Left kidney (tissue), 2 donors: ENCODE results near the gene PCDHB1. TPM values are rescaled to one million over a fixed set of nuclear protein-coding genes. Genes with fewer than 3 reads are reported as not detected.
"Not testable (repeated sequence)": the region's sequence is repeated elsewhere in the genome, so short reads cannot be mapped to it uniquely, and the experiment has no call there.

Source experiments
- DNase-seq: peaks from one replicate; pipeline ENCODE4 v3.0.0-alpha.2; 2013
- polyA plus RNA-seq: library from polyadenylated mRNA; unstranded; fragments of 120-200 nt; gene quantifications from one replicate; pipeline ENCODE4 v1.2.1, GENCODE V29; 2013; ENCODE audit not compliant: insufficient read length

PCDHB1 gene
- polyA plus RNA-seq, 1 donor = 0.13 TPM

DNA sequence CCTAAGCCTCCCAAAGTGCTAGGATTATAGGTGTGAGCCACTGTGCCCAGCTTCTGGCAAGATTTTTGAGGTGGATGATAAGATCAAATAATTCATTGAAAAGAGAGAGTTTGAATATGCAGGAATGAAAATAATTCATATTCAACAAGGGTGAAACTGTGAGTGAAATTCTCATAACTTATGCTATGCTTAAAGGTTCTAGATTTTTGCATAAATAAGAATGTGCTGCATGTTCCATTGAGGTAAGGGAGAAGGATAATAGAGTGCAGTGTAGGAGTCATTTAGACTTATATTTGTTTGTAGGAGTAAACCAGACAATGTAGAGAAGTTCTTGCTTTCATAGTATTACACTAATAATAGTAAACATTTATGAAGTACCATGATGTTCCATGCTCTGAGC lies 31.1 kb downstream of the PCDHB1 start:
- no peak for DNase-seq

- peak; percentile 34 for DNase-seq
Observed at GRCh38 chr5:141084487-141084989, 33.4 kb downstream of the PCDHB1 start.

- DNase-seq = peak; percentile 13
Observed at GRCh38 chr5:141094481-141095262, 43.5 kb downstream of the PCDHB1 start, which contains the start of gene PCDHB2. Gene PCDHB2, plus strand, starts transcription at chr5:141094615. Its CDS starts 176 bp downstream, at chr5:141094791.

DNA sequence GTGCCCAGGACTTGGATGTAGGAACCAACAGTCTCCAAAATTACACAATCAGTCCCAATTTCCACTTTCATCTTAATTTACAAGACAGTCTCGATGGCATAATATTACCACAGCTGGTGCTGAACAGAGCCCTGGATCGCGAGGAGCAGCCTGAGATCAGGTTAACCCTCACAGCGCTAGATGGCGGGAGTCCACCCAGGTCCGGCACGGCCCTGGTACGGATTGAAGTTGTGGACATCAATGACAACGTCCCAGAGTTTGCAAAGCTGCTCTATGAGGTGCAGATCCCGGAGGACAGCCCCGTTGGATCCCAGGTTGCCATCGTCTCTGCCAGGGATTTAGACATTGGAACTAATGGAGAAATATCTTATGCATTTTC lies 44.1 kb downstream of the PCDHB1 start:
- DNase-seq = no peak

DNA sequence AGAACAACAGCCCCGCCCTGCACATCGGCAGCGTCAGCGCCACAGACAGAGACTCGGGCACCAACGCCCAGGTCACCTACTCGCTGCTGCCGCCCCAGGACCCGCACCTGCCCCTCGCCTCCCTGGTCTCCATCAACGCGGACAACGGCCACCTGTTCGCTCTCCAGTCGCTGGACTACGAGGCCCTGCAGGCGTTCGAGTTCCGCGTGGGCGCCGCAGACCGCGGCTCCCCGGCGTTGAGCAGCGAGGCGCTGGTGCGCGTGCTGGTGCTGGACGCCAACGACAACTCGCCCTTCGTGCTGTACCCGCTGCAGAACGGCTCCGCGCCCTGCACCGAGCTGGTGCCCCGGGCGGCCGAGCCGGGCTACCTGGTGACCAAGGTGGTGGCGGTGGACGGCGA lies 45.0 kb downstream of the PCDHB1 start:
- DNase-seq = not testable (repeated sequence)

DNA sequence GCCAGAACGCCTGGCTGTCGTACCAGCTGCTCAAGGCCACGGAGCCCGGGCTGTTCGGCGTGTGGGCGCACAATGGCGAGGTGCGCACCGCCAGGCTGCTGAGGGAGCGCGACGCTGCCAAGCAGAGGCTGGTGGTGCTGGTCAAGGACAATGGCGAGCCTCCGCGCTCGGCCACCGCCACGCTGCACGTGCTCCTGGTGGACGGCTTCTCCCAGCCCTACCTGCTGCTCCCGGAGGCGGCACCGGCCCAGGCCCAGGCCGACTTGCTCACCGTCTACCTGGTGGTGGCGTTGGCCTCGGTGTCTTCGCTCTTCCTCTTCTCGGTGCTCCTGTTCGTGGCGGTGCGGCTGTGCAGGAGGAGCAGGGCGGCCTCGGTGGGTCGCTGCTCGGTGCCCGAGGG lies 45.4 kb downstream of the PCDHB1 start:
- DNase-seq = not testable (repeated sequence)

DNA sequence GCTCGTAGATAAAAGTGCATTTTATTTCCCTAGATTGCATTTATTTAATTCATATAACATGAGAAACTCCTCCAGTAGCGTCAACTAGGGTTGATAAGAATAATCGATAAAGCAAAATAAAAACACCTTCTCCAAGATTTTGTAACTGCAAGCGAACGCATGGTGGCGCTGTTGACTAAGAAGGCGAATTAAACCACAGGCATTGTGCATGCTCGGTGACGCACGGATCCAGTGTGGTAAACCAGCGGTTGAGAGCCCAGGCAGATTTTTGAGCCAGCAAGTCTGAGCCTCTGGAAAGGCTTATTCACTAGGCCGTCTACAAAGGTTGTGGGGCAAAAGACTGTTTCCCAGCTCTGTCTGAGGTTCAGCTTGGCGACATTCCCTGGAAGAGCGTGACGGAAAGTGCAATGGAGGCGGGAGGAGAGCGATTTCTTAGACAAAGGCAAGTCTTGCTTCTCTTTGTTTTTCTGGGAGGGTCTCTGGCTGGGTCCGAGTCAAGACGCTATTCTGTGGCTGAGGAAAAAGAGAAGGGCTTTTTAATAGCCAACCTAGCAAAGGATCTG lies 49.1 kb downstream of the PCDHB1 start, which contains the start of gene PCDHB3:
TSS of gene PCDHB3 (plus strand) at position 231 of the 563 bp plus-strand sequence. CDS start at position 408, 177 bp downstream.
- peak; percentile 34 for DNase-seq

- DNase-seq = no peak
Observed at GRCh38 chr5:141101059-141101458, 49.9 kb downstream of the PCDHB1 start.

DNA sequence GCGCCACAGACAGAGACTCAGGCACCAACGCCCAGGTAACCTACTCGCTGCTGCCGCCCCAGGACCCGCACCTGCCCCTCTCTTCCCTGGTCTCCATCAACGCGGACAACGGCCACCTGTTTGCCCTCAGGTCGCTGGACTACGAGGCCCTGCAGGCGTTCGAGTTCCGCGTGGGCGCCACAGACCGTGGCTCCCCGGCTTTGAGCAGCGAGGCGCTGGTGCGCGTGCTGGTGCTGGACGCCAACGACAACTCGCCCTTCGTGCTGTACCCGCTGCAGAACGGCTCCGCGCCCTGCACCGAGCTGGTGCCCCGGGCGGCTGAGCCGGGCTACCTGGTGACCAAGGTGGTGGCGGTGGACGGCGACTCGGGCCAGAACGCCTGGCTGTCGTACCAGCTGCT lies 50.9 kb downstream of the PCDHB1 start:
- not testable (repeated sequence) for DNase-seq

- DNase-seq = not testable (repeated sequence)
Observed at GRCh38 chr5:141102471-141102870, 51.3 kb downstream of the PCDHB1 start.

DNA sequence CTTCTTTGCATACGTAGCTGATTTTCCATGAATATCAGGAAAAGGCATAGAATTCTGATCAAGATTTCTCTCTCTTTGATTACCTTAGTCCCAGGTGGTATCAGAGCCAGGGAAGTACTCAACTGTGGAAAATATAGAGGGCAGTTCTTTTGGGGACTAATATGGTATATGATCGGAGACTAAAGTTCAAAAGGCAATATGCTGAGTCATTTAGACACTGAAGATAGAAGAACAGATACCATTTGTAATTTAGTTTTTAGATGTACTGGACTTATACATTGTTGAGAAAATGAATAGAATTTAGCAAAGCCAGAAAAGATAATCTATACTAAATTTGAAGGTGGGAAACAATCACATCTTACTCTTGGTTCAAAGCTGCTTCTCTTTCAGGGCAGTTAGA lies 54.2 kb downstream of the PCDHB1 start:
- DNase-seq = no peak

Other genes with a start within 250 kb of the PCDHB1 start
- gene PCDHA4, start 244.3 kb upstream of the PCDHB1 start, polyA plus RNA-seq = 1.00 TPM
- gene PCDHA5, start 229.8 kb upstream of the PCDHB1 start, polyA plus RNA-seq = 0.18 TPM
- gene PCDHA6, start 223.4 kb upstream of the PCDHB1 start, polyA plus RNA-seq = 0.38 TPM
- 0.35 TPM for gene PCDHA7, start 217.1 kb upstream of the PCDHB1 start, polyA plus RNA-seq
- 0.17 TPM for gene PCDHA8, start 210.2 kb upstream of the PCDHB1 start, polyA plus RNA-seq
- 0.03 TPM for gene PCDHA9, start 203.0 kb upstream of the PCDHB1 start, polyA plus RNA-seq
- 0.62 TPM for gene PCDHA10, start 195.5 kb upstream of the PCDHB1 start, polyA plus RNA-seq
- gene PCDHA11, start 182.4 kb upstream of the PCDHB1 start, polyA plus RNA-seq = 0.52 TPM
- 0.23 TPM for gene PCDHA12, start 176.1 kb upstream of the PCDHB1 start, polyA plus RNA-seq
- gene PCDHA13, start 169.2 kb upstream of the PCDHB1 start, polyA plus RNA-seq = not detected
- 0.13 TPM for gene PCDHAC1, start 125.1 kb upstream of the PCDHB1 start, polyA plus RNA-seq
- 0.93 TPM for gene PCDHAC2, start 84.9 kb upstream of the PCDHB1 start, polyA plus RNA-seq
- 6.6 TPM for gene PCDHB2, start 43.2 kb downstream of the PCDHB1 start, polyA plus RNA-seq
- gene PCDHB3, start 49.1 kb downstream of the PCDHB1 start, polyA plus RNA-seq = 2.3 TPM
- 1.9 TPM for gene PCDHB4, start 70.4 kb downstream of the PCDHB1 start, polyA plus RNA-seq
- gene PCDHB5, start 83.8 kb downstream of the PCDHB1 start, polyA plus RNA-seq = 7.5 TPM
- gene PCDHB6, start 98.7 kb downstream of the PCDHB1 start, polyA plus RNA-seq = 3.5 TPM
- gene PCDHB7, start 121.3 kb downstream of the PCDHB1 start, polyA plus RNA-seq = 4.5 TPM
- gene PCDHB8, start 126.4 kb downstream of the PCDHB1 start, polyA plus RNA-seq = 2.6 TPM
- gene PCDHB16, start 131.0 kb downstream of the PCDHB1 start, polyA plus RNA-seq = 8.1 TPM
- gene PCDHB9, start 135.8 kb downstream of the PCDHB1 start, polyA plus RNA-seq = 4.3 TPM
- gene PCDHB10, start 141.0 kb downstream of the PCDHB1 start, polyA plus RNA-seq = 7.2 TPM
- 4.4 TPM for gene PCDHB11, start 148.3 kb downstream of the PCDHB1 start, polyA plus RNA-seq
- gene PCDHB12, start 157.3 kb downstream of the PCDHB1 start, polyA plus RNA-seq = 4.6 TPM
- 9.3 TPM for gene PCDHB13, start 162.5 kb downstream of the PCDHB1 start, polyA plus RNA-seq
- gene PCDHB14, start 172.0 kb downstream of the PCDHB1 start, polyA plus RNA-seq = 11.3 TPM
- gene PCDHB15, start 194.0 kb downstream of the PCDHB1 start, polyA plus RNA-seq = 12.5 TPM